ENCODE data around the gene CBLB.

The CBLB gene

GRCh38 chr3:105826778-105827634 is 41.8 kb downstream of the CBLB start:
- H3K4me3 ChIP-seq (ENCODE audit: low read depth, low read length), result no peak overlapping the region
- TF ChIP-seq CTCF (IDR thresholded peaks at IDR 0.05; ENCODE audit: insufficient read depth, low read length, missing control alignments), result no peak
- POLR2A ChIA-PET, result no interaction called here
- no peak for DNase-seq (ENCODE audit: low read depth, low spot score)
- CTCF ChIA-PET, result interaction anchor here (1.2 kb wide), 1 partner anchor 10 kb away, joined by 7 read pairs; no protein-coding TSS in a partner anchor

DNA sequence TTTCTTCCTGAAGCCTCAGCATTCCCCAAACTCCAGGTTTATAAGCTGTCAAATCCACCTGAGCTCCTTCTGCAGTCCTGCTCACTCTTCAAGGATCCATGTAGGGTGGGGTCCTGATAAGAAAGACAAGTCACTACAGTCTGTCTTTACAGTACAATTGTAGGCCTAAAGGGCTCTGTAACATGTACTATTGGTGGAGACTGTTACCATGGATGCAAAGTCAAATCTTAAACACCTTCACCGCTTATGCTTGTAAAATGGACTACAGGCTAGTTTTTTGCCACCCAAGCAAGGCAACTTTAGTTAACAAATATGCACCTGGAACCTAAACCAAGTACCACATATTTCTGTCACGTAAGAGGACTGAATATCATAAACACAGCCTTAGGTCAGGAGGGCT is 44.7 kb downstream of the CBLB start:
- DNase-seq (ENCODE audit: low read depth, low spot score), result no peak
- TF ChIP-seq CTCF (IDR thresholded peaks at IDR 0.05; ENCODE audit: insufficient read depth, low read length, missing control alignments), result no peak
- ChIA-PET POLR2A (no interaction called here), CTCF (interaction anchor here (2.2 kb wide), 1 partner anchor 13 kb away, joined by 9 read pairs; no protein-coding TSS in a partner anchor)
- H3K4me3 ChIP-seq (ENCODE audit: low read depth, low read length), result no peak overlapping the region

DNA sequence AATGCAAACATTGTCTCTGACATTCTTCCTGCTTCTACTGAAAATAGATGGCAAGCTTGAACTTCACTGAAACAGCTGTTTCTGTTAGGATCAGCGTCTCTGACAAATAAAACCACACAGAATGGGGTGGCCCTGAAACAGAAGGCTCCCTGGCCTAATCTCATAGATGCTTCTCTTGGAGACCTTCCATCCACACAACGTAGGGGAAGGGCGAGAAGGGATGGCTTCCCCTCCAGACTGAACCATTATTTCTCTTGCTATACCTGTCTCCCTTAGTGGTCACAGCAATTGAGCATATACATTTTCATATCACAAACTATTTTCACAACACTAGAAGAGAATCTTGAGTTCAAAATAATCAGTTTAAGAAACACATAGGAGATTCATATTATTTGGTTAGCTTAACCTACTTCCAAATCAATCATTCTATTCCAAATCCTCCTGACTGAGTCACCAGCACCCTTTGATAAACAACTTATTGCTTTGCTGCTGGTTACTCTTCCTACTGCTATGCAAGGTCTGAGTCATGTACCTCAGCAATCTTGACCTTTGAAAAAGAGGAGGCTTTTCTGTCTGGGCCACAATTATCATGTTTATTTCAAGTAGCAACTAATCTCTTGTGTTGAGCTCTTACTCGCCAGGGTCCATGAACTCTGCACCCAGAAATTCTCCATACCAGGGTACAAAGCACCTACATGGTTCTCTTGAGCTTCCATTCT is 45.5 kb downstream of the CBLB start:
- H3K4me3 ChIP-seq (ENCODE audit: low read depth, low read length), result no peak overlapping the region; the same call in 1 of the 2 replicates
- ChIA-PET CTCF (interaction anchor here (0.7 to 2.2 kb wide), 4 partner anchors 8 to 15 kb away, joined by 3 to 9 read pairs (median 4); no protein-coding TSS in a partner anchor), POLR2A (interaction anchor here (0.6 kb wide), 1 partner anchor 139 kb away, joined by 6 read pairs; no protein-coding TSS in a partner anchor)
- DNase-seq (ENCODE audit: low read depth, low spot score), result peak; percentile 79
- no peak for TF ChIP-seq CTCF (IDR thresholded peaks at IDR 0.05; ENCODE audit: insufficient read depth, low read length, missing control alignments)

DNA sequence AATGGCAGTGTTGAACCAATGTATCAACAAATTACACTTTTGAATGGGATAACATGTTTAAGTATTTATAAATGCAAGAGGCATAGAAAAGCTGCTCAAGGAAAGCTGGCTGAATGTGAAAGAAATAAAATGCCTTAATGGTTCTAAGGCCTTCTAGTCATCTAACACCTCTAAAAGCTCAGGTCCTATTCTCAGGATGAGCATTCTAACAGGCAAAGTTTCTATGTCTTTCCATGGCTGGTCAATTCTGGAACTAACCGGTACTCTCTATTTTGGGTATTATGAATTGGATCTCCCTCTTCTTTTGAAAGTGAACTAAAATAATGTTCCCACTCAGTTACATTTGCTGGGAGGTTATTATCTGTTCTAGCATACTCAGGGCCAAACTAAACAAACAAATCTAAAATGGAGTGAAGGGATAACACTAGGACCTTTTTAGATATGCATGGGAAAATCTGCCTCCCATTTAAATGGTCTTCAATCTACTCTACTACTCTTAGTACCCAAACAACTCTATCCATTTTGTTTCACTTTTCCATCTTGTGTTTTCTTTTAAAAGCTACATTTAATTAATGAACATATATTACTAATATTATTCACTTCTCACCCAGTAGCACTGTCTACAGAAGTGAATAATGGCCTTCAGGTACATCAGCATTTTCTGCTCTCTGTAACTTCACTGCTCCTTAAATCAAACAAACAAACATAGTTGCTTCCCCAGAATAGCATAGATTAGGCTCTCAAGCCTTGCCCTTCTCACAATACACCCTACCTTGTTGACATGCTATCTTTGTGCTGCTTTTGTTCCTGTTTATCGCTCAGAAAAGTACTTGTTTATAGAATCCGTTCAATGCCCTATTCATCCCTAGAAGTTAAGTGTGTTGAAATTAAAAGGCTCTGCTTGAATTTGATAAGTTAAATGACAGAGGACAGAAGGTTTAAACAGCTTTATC is 46.4 kb downstream of the CBLB start:
- no peak for TF ChIP-seq CTCF (IDR thresholded peaks at IDR 0.05; ENCODE audit: insufficient read depth, low read length, missing control alignments)
- ChIA-PET POLR2A (interaction anchor here (0.6 kb wide), 1 partner anchor 138 kb away, joined by 6 read pairs; no protein-coding TSS in a partner anchor), CTCF (interaction anchor here (1.0 to 2.2 kb wide), 3 partner anchors 9 to 15 kb away, joined by 3 to 9 read pairs (median 4); no protein-coding TSS in a partner anchor)
- no peak for DNase-seq (ENCODE audit: low read depth, low spot score)
- H3K4me3 ChIP-seq (ENCODE audit: low read depth, low read length), result no peak overlapping the region

GRCh38 chr3:105821433-105821832 is 47.4 kb downstream of the CBLB start:
- no peak for DNase-seq (ENCODE audit: low read depth, low spot score)
- POLR2A ChIA-PET, result no interaction called here
- CTCF ChIA-PET, result no interaction called here
- no peak overlapping the region for H3K4me3 ChIP-seq (ENCODE audit: low read depth, low read length)
- no peak for TF ChIP-seq CTCF (IDR thresholded peaks at IDR 0.05; ENCODE audit: insufficient read depth, low read length, missing control alignments)

Measured in AG04449 (cell line).